ENCODE measurements around the gene RMDN3. TPM values are rescaled to one million over a fixed set of nuclear protein-coding genes. Genes with fewer than 3 reads are reported as not detected.

The RMDN3 gene
- total and polyA plus RNA-seq, 2 of the 13 experiments (the other 11 are each of a cell fraction or from before 2014, with no cell fraction given): 16.8 to 19.5 TPM

DNA sequence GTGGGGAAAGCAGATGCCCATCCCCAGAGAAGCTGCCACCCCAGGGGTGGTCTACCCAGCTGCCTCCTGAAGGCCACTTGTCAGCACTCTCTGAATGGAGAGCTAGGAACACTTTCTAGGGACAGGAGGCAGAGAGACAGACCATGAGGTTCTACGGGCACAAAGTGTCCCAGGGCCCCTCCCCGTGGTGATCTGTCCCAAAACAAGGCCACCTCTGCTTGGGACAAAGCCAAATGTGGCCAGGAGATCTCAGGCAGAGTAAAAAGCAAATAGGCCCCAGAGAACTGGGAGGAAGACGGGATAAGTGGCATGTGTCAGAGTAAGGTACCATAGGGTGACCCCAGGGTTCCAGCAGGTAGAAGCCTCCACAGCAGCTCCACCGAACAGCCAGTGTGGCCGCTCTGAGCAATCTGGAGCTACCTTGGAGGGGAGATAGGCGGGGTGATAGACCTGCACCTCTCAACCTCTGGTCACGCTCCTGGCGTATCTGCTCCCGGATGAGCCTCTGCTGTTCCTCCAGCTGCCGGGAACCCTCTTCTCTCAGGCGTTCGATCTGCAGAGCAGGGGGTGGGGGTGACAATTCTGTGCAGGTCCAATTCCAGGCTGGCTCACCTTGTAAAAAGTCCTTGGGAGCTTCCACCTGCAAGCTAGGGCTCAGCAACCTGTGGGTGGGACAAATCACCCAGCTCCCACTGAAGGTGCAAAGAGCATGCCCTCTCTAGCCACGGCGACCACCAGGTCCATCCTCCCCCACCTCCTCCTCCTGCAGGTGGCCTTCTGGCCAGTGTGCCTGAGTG lies 20.9 kb upstream of the RMDN3 start:
- Histone ChIP-seq H3K79me2 (ENCODE audit: insufficient read depth, low read length) (no peaks in the 10 kb centered on the region), H3K4me1 (ENCODE audit: insufficient read depth, low read length) (no peaks in the 10 kb centered on the region), H2AFZ (ENCODE audit: low read length) (no peak overlapping the region), H3K4me3 (replicated peaks in 1 of 3; ENCODE audit: insufficient read depth in 1 of 3, low read depth in 2 of 3, low read length in 3 of 3) (no peak overlapping the region), H3K27me3 (ENCODE audit: control insufficient read depth in 1 of 2, insufficient read depth in 2 of 2, low read length in 2 of 2) (no peaks in the 10 kb centered on the region), H3K36me3 (replicated peaks in 1 of 2; ENCODE audit: control insufficient read depth in 1 of 2, insufficient read depth in 2 of 2, low read length in 2 of 2) (peaks cover 33 to 67% of the 10 kb centered on the region in 2 experiments; a peak in 4 of 5 replicates), H4K20me1 (ENCODE audit: insufficient read depth, low read length) (no peaks in the 10 kb centered on the region), H3K27ac (ENCODE audit: extremely low read length, insufficient read depth, low read length) (no peak overlapping the region), H3K9me3 (ENCODE audit: low read length) (no peaks in the 10 kb centered on the region), H3K9ac (ENCODE audit: insufficient read depth, low read depth, low read length) (no peak overlapping the region), H3K4me2 (ENCODE audit: low read depth, low read length) (no peak overlapping the region)
- CTCF ChIA-PET (ENCODE audit: low intra/inter-chr PET ratio, low total read pairs): no interaction called here
- no peak for DNase-seq (ENCODE audit: low spot score)
- POLR2A ChIA-PET: no interaction called here
- TF ChIP-seq, protein P1, sequence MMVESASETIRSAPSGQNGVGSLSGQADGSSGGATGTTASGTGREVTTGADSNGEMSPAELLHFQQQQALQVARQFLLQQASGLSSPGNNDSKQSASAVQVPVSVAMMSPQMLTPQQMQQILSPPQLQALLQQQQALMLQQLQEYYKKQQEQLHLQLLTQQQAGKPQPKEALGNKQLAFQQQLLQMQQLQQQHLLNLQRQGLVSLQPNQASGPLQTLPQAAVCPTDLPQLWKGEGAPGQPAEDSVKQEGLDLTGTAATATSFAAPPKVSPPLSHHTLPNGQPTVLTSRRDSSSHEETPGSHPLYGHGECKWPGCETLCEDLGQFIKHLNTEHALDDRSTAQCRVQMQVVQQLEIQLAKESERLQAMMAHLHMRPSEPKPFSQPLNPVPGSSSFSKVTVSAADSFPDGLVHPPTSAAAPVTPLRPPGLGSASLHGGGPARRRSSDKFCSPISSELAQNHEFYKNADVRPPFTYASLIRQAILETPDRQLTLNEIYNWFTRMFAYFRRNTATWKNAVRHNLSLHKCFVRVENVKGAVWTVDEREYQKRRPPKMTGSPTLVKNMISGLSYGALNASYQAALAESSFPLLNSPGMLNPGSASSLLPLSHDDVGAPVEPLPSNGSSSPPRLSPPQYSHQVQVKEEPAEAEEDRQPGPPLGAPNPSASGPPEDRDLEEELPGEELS (CRISPR knock-in tag; IDR thresholded peaks at IDR 0.05): no peak
- TF ChIP-seq MED13 (CRISPR knock-in tag; IDR thresholded peaks at IDR 0.05) (no peak), ZNF263 (CRISPR knock-in tag; IDR thresholded peaks at IDR 0.05) (peak; percentile 66)
- 90% methylated on average over 7 of the region's 14 CpGs for WGBS (ENCODE audit: low lambda C conversion rate)
- intact Hi-C loops (cut with micrococcal nuclease; ENCODE audit: unreplicated experiment) (no loop called here), in situ Hi-C loops (cut with HindIII; ENCODE audit: extremely low pct_ligation_motif_present, low pct_unique_long_range_greater_than_20kb) (no loop called here)
- ATAC-seq: no peak
- no TSS peak for BruUV-seq (replicated peaks)
- no peak for FAIRE-seq

DNA sequence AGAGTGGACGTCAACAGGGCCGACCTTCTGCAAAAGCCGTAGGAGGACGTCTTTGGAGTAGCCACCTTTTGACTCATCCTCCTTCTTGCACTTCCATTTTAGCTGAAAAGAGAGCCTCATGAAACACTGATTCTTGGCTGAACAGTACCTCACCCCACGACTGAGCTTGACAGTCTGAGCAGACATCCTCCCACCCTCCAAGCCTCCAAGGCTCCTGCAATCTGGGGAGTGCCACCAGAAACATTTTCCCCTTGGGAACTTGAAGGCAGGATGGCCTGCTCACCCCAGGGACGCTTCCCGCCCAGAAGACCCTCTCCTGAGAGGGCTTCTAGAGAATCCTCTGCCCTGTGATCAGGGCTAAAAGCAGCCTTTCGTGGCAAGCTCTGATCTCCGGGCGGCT lies 20.0 kb upstream of the RMDN3 start:
- no peak for DNase-seq (ENCODE audit: low spot score)
- Histone ChIP-seq H3K9me3 (ENCODE audit: low read length) (no peaks in the 10 kb centered on the region), H3K79me2 (ENCODE audit: insufficient read depth, low read length) (no peaks in the 10 kb centered on the region), H3K4me1 (ENCODE audit: insufficient read depth, low read length) (no peaks in the 10 kb centered on the region), H3K9ac (ENCODE audit: insufficient read depth, low read depth, low read length) (no peak overlapping the region), H4K20me1 (ENCODE audit: insufficient read depth, low read length) (no peaks in the 10 kb centered on the region), H2AFZ (ENCODE audit: low read length) (no peak overlapping the region), H3K27me3 (ENCODE audit: control insufficient read depth in 1 of 2, insufficient read depth in 2 of 2, low read length in 2 of 2) (no peaks in the 10 kb centered on the region), H3K36me3 (replicated peaks in 1 of 2; ENCODE audit: control insufficient read depth in 1 of 2, insufficient read depth in 2 of 2, low read length in 2 of 2) (peaks cover 35 to 64% of the 10 kb centered on the region in 2 experiments; a peak in 4 of 5 replicates), H3K27ac (ENCODE audit: extremely low read length, insufficient read depth, low read length) (no peak overlapping the region), H3K4me3 (replicated peaks in 1 of 3; ENCODE audit: insufficient read depth in 1 of 3, low read depth in 2 of 3, low read length in 3 of 3) (no peak overlapping the region), H3K4me2 (ENCODE audit: low read depth, low read length) (no peak overlapping the region)
- 92% methylated on average over 7 of the region's 10 CpGs for WGBS (ENCODE audit: low lambda C conversion rate)
- no peak for ATAC-seq
- ChIA-PET POLR2A (no interaction called here), CTCF (ENCODE audit: low intra/inter-chr PET ratio, low total read pairs) (no interaction called here)
- in situ Hi-C loops (cut with HindIII; ENCODE audit: extremely low pct_ligation_motif_present, low pct_unique_long_range_greater_than_20kb): no loop called here
- intact Hi-C loops (cut with micrococcal nuclease; ENCODE audit: unreplicated experiment): no loop called here
- no peak for FAIRE-seq
- no TSS peak for BruUV-seq (replicated peaks)
- TF ChIP-seq ZFP82 (CRISPR knock-in tag; IDR thresholded peaks at IDR 0.05; ENCODE audit: borderline replicate concordance) (no peak), GPN1 (CRISPR knock-in tag; IDR thresholded peaks at IDR 0.05; ENCODE audit: borderline replicate concordance) (no peak), HOXA7 (CRISPR knock-in tag; IDR thresholded peaks at IDR 0.05) (no peak), SIN3B (IDR thresholded peaks at IDR 0.05; ENCODE audit: low read length) (no peak), ZNF343 (CRISPR knock-in tag; IDR thresholded peaks at IDR 0.05) (no peak), ARHGAP35 (CRISPR knock-in tag; IDR thresholded peaks at IDR 0.05; ENCODE audit: borderline replicate concordance) (no peak), ZNF180 (CRISPR knock-in tag; IDR thresholded peaks at IDR 0.05; ENCODE audit: borderline replicate concordance, low read depth) (no peak), NFKBIZ (CRISPR knock-in tag; IDR thresholded peaks at IDR 0.05) (no peak), ZBTB21 (CRISPR knock-in tag; IDR thresholded peaks at IDR 0.05) (no peak)
- TF ChIP-seq, protein P2, sequence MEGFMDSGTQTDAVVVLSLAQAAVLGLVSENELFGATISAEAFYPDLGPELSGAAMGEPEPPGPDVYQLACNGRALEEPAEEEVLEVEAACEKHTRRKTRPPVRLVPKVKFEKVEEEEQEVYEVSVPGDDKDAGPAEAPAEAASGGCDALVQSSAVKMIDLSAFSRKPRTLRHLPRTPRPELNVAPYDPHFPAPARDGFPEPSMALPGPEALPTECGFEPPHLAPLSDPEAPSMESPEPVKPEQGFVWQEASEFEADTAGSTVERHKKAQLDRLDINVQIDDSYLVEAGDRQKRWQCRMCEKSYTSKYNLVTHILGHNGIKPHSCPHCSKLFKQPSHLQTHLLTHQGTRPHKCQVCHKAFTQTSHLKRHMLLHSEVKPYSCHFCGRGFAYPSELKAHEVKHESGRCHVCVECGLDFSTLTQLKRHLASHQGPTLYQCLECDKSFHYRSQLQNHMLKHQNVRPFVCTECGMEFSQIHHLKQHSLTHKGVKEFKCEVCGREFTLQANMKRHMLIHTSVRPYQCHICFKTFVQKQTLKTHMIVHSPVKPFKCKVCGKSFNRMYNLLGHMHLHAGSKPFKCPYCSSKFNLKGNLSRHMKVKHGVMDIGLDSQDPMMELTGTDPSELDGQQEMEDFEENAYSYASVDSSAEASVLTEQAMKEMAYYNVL (CRISPR knock-in tag; IDR thresholded peaks at IDR 0.05; ENCODE audit: borderline replicate concordance): no peak
- TF ChIP-seq, protein P3, sequence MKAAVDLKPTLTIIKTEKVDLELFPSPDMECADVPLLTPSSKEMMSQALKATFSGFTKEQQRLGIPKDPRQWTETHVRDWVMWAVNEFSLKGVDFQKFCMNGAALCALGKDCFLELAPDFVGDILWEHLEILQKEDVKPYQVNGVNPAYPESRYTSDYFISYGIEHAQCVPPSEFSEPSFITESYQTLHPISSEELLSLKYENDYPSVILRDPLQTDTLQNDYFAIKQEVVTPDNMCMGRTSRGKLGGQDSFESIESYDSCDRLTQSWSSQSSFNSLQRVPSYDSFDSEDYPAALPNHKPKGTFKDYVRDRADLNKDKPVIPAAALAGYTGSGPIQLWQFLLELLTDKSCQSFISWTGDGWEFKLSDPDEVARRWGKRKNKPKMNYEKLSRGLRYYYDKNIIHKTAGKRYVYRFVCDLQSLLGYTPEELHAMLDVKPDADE (CRISPR knock-in tag; IDR thresholded peaks at IDR 0.05): no peak

All from HepG2 (cell line).